Measurements from ENCODE around the gene USP10.
"Not testable (repeated sequence)": the region's sequence is repeated elsewhere in the genome, so short reads cannot be mapped to it uniquely, and the experiment has no call there.

USP10 gene

GRCh38 chr16:84673561-84673960 is 26.2 kb upstream of the USP10 start:
- DNase-seq: no peak

GRCh38 chr16:84675423-84675822 is 24.4 kb upstream of the USP10 start:
- no peak for DNase-seq

GRCh38 chr16:84675884-84676283 is 23.9 kb upstream of the USP10 start:
- DNase-seq: no peak

- no peak for DNase-seq
These were observed 22.6 kb upstream of the USP10 start for GRCh38 chr16:84677017-84677803.

GRCh38 chr16:84677849-84678248 is 22.0 kb upstream of the USP10 start:
- no peak for DNase-seq

GRCh38 chr16:84678541-84678940 is 21.3 kb upstream of the USP10 start:
- no peak for DNase-seq

- DNase-seq: no peak
These were observed 19.5 kb upstream of the USP10 start for GRCh38 chr16:84680165-84680842.

- no peak for DNase-seq
These were observed 18.8 kb upstream of the USP10 start for GRCh38 chr16:84680843-84681629.

GRCh38 chr16:84683691-84684591 is 15.9 kb upstream of the USP10 start:
- DNase-seq: no peak

- DNase-seq: no peak
These were observed 15.2 kb upstream of the USP10 start for GRCh38 chr16:84684592-84684965.

- DNase-seq: no peak
These were observed 14.6 kb upstream of the USP10 start for GRCh38 chr16:84685210-84685609.

- DNase-seq: no peak
These were observed 13.0 kb upstream of the USP10 start for GRCh38 chr16:84686707-84687298.

GRCh38 chr16:84687715-84688114 is 12.1 kb upstream of the USP10 start:
- DNase-seq: peak; percentile 18

- DNase-seq: not testable (repeated sequence)
These were observed 11.6 kb upstream of the USP10 start for GRCh38 chr16:84688163-84688562.

GRCh38 chr16:84689111-84689510 is 10.7 kb upstream of the USP10 start:
- DNase-seq: no peak

- no peak for DNase-seq
These were observed 9.5 kb upstream of the USP10 start for GRCh38 chr16:84690088-84690819.

GRCh38 chr16:84692451-84693214 is 7.2 kb upstream of the USP10 start:
- no peak for DNase-seq

- DNase-seq: not testable (repeated sequence)
These were observed 5.9 kb upstream of the USP10 start for GRCh38 chr16:84693869-84694268.

GRCh38 chr16:84694980-84695379 is 4.8 kb upstream of the USP10 start:
- DNase-seq: no peak

- DNase-seq: no peak
These were observed 571 bp upstream of the USP10 start for GRCh38 chr16:84699147-84699711.
